Measurements from ENCODE around the gene CKS2.

DNA sequence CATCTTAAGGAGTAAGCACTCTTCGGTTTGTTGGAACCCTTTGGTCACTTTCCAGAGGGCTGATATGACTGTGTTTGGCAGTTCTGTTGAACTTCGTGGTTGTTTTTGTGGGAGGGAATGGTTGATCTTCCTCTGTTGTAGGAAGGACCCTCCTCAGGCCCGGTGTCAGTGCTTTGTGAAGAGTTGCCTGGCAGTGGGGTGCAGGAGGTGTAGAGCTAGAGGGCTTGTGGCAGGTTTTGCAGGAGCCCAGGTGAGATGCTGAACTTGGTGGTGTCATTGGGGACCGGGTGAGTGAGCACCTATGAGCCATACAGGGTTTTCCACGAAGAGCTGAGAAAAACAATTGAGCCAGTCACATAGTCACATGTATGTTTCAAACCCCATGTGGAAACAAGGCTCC, 34.5 kb downstream of the CKS2 start:
- TF ChIP-seq, protein P1, sequence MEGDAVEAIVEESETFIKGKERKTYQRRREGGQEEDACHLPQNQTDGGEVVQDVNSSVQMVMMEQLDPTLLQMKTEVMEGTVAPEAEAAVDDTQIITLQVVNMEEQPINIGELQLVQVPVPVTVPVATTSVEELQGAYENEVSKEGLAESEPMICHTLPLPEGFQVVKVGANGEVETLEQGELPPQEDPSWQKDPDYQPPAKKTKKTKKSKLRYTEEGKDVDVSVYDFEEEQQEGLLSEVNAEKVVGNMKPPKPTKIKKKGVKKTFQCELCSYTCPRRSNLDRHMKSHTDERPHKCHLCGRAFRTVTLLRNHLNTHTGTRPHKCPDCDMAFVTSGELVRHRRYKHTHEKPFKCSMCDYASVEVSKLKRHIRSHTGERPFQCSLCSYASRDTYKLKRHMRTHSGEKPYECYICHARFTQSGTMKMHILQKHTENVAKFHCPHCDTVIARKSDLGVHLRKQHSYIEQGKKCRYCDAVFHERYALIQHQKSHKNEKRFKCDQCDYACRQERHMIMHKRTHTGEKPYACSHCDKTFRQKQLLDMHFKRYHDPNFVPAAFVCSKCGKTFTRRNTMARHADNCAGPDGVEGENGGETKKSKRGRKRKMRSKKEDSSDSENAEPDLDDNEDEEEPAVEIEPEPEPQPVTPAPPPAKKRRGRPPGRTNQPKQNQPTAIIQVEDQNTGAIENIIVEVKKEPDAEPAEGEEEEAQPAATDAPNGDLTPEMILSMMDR (optimal IDR thresholded peaks at IDR 0.05 in 1 of 3, IDR thresholded peaks at IDR 0.05 in 1 of 3, conservative IDR thresholded peaks at IDR 0.05 in 1 of 3; ENCODE audit: extremely low read depth in 1 of 3, insufficient read depth in 2 of 3, low read length in 3 of 3), result no peak
- no peak for TF ChIP-seq EZH2 (IDR thresholded peaks at IDR 0.05; ENCODE audit: low read length)
